SK-N-SH treated with all-trans-retinoic acid at 6 μM for 48 hours (cell line): ENCODE results near the gene TPST1.
"Not testable (repeated sequence)": the region's sequence is repeated elsewhere in the genome, so short reads cannot be mapped to it uniquely, and the experiment has no call there.

Experiments used
- CSRNP3 ChIP-seq: fragments of 250-450 bp; sonication (Bioruptor Pico); IDR thresholded peaks from 2 replicates; pipeline ENCODE4 v1.5.1; 2021; ENCODE audit warnings: mild to moderate bottlenecking, moderate library complexity
- GLIS3 ChIP-seq: fragments of 250-450 bp; sonication (Bioruptor Pico); IDR thresholded peaks from 2 replicates; pipeline ENCODE4 v1.5.0; 2020; ENCODE audit warnings: mild to moderate bottlenecking, moderate library complexity
- ISL1 ChIP-seq: fragments of 250-450 bp; sonication (Bioruptor Pico); IDR thresholded peaks from 2 replicates; pipeline ENCODE4 v2.1.2; 2022; ENCODE audit warnings: mild to moderate bottlenecking, moderate library complexity
- OSR1 ChIP-seq: fragments of 250-450 bp; sonication (Bioruptor Pico); IDR thresholded peaks from 2 replicates; pipeline ENCODE4 v1.8.0; 2022; ENCODE audit warnings: moderate library complexity, mild to moderate bottlenecking, inconsistent platforms
- PATZ1 ChIP-seq: fragments of 250-450 bp; sonication (Bioruptor Pico); IDR thresholded peaks from 2 replicates; pipeline ENCODE4 v1.8.0; 2020; ENCODE audit warnings: mild to moderate bottlenecking, moderate library complexity, borderline replicate concordance
- SNAI2 ChIP-seq: fragments of 250-450 bp; sonication (Bioruptor Pico); IDR thresholded peaks from 2 replicates; pipeline ENCODE4 v1.5.0; 2020; ENCODE audit warnings: mild to moderate bottlenecking, moderate library complexity
- ZC3H10 ChIP-seq: fragments of 250-450 bp; sonication (Bioruptor Pico); IDR thresholded peaks from 2 replicates; pipeline ENCODE4 v1.5.1; 2021; ENCODE audit warnings: mild to moderate bottlenecking, moderate library complexity
- ZFP3 ChIP-seq: fragments of 250-450 bp; sonication (Bioruptor Pico); IDR thresholded peaks from 2 replicates; pipeline ENCODE4 v1.5.0; 2020; ENCODE audit warnings: mild to moderate bottlenecking, moderate library complexity
- ZFP30 ChIP-seq: fragments of 450-650 bp; formaldehyde crosslinking; IDR thresholded peaks from 2 replicates; pipeline ENCODE4 v1.5.0; 2022; ENCODE audit warnings: mild to moderate bottlenecking, moderate library complexity
- ZNF70 ChIP-seq: fragments of 450-650 bp; formaldehyde crosslinking; IDR thresholded peaks from 2 replicates; pipeline ENCODE4 v1.5.0; 2020; ENCODE audit warnings: mild to moderate bottlenecking, moderate library complexity

GRCh38 chr7:66172536-66173401 is 32.4 kb upstream of the TPST1 start:
- TF ChIP-seq ZC3H10 (CRISPR knock-in tag); ZFP30 (CRISPR knock-in tag); ISL1 (CRISPR knock-in tag); OSR1 (CRISPR knock-in tag); SNAI2 (CRISPR knock-in tag); GLIS3 (CRISPR knock-in tag); PATZ1 (CRISPR knock-in tag); ZFP3; ZNF70 (CRISPR knock-in tag); CSRNP3 (CRISPR knock-in tag): not testable (repeated sequence)
